SK-N-MC (cell line): ENCODE results near the gene LMO1.

Source experiments
- EZH2 ChIP-seq: fragments of 200-600 bp; sonication (generic); IDR thresholded peaks from one replicate; pipeline ENCODE4 v1.6.1; 2017; ENCODE audit warnings: antibody characterized with exemption
- POLR2AphosphoS5 ChIP-seq: IDR thresholded peaks from 2 replicates; pipeline ENCODE4 v1.6.1; 2012; ENCODE audit warnings: mild to moderate bottlenecking, low read depth, low read length, borderline replicate concordance

DNA sequence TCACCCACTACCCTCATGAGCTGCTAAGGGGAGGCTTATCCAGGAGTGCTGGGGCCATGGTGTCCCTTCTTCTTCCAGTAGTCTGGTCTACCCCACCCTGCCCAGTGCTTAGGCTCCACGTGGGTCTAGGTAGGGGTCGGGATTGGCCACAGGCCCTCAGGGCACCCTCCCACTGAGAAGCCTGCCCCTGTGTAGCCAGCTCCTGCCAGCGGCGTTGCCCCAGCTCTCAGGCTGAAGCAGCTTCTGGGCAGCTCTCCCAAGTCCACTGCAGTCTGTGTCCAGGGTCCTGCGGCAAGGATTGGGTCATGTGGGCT, 70.8 kb downstream of the LMO1 start:
- TF ChIP-seq POLR2AphosphoS5, result no peak
- TF ChIP-seq EZH2, result no peak
